ENCODE measurements around the gene SRCAP.

Gene SRCAP

GRCh38 chr16:30764816-30765465 is 66.0 kb downstream of the SRCAP start:
- TF ChIP-seq EGR1 (IDR thresholded peaks at IDR 0.05) (no peak), NFIC (IDR thresholded peaks at IDR 0.05) (no peak), TEAD4 (IDR thresholded peaks at IDR 0.05) (no peak)

- TF ChIP-seq EP300 (IDR thresholded peaks at IDR 0.05; ENCODE audit: borderline replicate concordance) (no peak), REST (IDR thresholded peaks at IDR 0.05; ENCODE audit: low read depth) (no peak), FOXM1 (IDR thresholded peaks at IDR 0.05; ENCODE audit: borderline replicate concordance, low read depth) (no peak), TEAD4 (IDR thresholded peaks at IDR 0.05) (no peak), RAD21 (IDR thresholded peaks at IDR 0.05; ENCODE audit: low read depth) (no peak), EGR1 (IDR thresholded peaks at IDR 0.05) (no peak), MAX (IDR thresholded peaks at IDR 0.05) (no peak), TCF12 (IDR thresholded peaks at IDR 0.05; ENCODE audit: low read depth) (no peak), ZBTB7A (IDR thresholded peaks at IDR 0.05; ENCODE audit: low read depth) (no peak)
Measured at GRCh38 chr16:30766206-30766932, 67.4 kb downstream of the SRCAP start.

GRCh38 chr16:30766933-30767284 is 67.9 kb downstream of the SRCAP start:
- no peak for TF ChIP-seq NFIC (IDR thresholded peaks at IDR 0.05)
- no peak for TF ChIP-seq TCF12 (IDR thresholded peaks at IDR 0.05; ENCODE audit: low read depth)
- TF ChIP-seq ZBTB7A (IDR thresholded peaks at IDR 0.05; ENCODE audit: low read depth), result no peak
- TF ChIP-seq YY1 (IDR thresholded peaks at IDR 0.05; ENCODE audit: low read depth), result no peak
- no peak for TF ChIP-seq CEBPB (IDR thresholded peaks at IDR 0.05)
- TF ChIP-seq CREB1 (IDR thresholded peaks at IDR 0.05; ENCODE audit: low read depth), result no peak
- no peak for TF ChIP-seq EGR1 (IDR thresholded peaks at IDR 0.05)
- no peak for TF ChIP-seq REST (IDR thresholded peaks at IDR 0.05; ENCODE audit: low read depth)
- no peak for TF ChIP-seq TAF1 (IDR thresholded peaks at IDR 0.05; ENCODE audit: low read depth)
- no peak for TF ChIP-seq USF1 (IDR thresholded peaks at IDR 0.05)
- TF ChIP-seq EP300 (IDR thresholded peaks at IDR 0.05; ENCODE audit: borderline replicate concordance), result no peak

GRCh38 chr16:30767767-30768465 is 68.9 kb downstream of the SRCAP start:
- TF ChIP-seq YY1 (IDR thresholded peaks at IDR 0.05; ENCODE audit: low read depth) (no peak), CREB1 (IDR thresholded peaks at IDR 0.05; ENCODE audit: low read depth) (no peak), MAX (IDR thresholded peaks at IDR 0.05) (no peak), EGR1 (IDR thresholded peaks at IDR 0.05) (no peak), TCF12 (IDR thresholded peaks at IDR 0.05; ENCODE audit: low read depth) (no peak), ZBTB7A (IDR thresholded peaks at IDR 0.05; ENCODE audit: low read depth) (no peak), EP300 (IDR thresholded peaks at IDR 0.05; ENCODE audit: borderline replicate concordance) (no peak), CEBPB (IDR thresholded peaks at IDR 0.05) (no peak), TAF1 (IDR thresholded peaks at IDR 0.05; ENCODE audit: low read depth) (no peak), RAD21 (IDR thresholded peaks at IDR 0.05; ENCODE audit: low read depth) (no peak), REST (IDR thresholded peaks at IDR 0.05; ENCODE audit: low read depth) (no peak), NFIC (IDR thresholded peaks at IDR 0.05) (no peak), TEAD4 (IDR thresholded peaks at IDR 0.05) (no peak), USF1 (IDR thresholded peaks at IDR 0.05) (no peak), FOXM1 (IDR thresholded peaks at IDR 0.05; ENCODE audit: borderline replicate concordance, low read depth) (no peak)

Measured in Ishikawa (cell line).